HS-27A (cell line): Measurements from ENCODE around the gene CSNK2A1.
A peak's percentile ranks its signal among the peaks of the same experiment; 100 is the strongest.
"Not testable (repeated sequence)": the region's sequence is repeated elsewhere in the genome, so short reads cannot be mapped to it uniquely, and the experiment has no call there.

ENCODE experiments used
- DNase-seq: peaks from one replicate; pipeline ENCODE4 v3.0.0-alpha.2; 2012; ENCODE audit warnings: low read depth, missing footprints

Gene CSNK2A1

GRCh38 chr20:543369-544152 is at the start of gene CSNK2A1:
CSNK2A1 (minus strand) TSS chr20:543790; CDS start chr20:508551, 35,239 bp downstream.
- DNase-seq, result peak; percentile 93

- no peak for DNase-seq
Observed at GRCh38 chr20:592506-592905, 48.9 kb upstream of the CSNK2A1 start.

- no peak for DNase-seq
Observed at GRCh38 chr20:591941-592340, 48.4 kb upstream of the CSNK2A1 start.

GRCh38 chr20:588932-589672 is 45.5 kb upstream of the CSNK2A1 start:
- no peak for DNase-seq

- DNase-seq, result no peak
Observed at GRCh38 chr20:588476-588875, 44.9 kb upstream of the CSNK2A1 start.

GRCh38 chr20:584971-585301 is 41.3 kb upstream of the CSNK2A1 start:
- no peak for DNase-seq

GRCh38 chr20:584161-584970 is 40.8 kb upstream of the CSNK2A1 start:
- DNase-seq, result no peak

- no peak for DNase-seq
Observed at GRCh38 chr20:582204-582603, 38.6 kb upstream of the CSNK2A1 start.

- not testable (repeated sequence) for DNase-seq
Observed at GRCh38 chr20:578940-579690, 35.5 kb upstream of the CSNK2A1 start.

- no peak for DNase-seq
Observed at GRCh38 chr20:577167-577791, 33.7 kb upstream of the CSNK2A1 start.

GRCh38 chr20:576156-576555 is 32.6 kb upstream of the CSNK2A1 start:
- no peak for DNase-seq

GRCh38 chr20:575230-575629 is 31.6 kb upstream of the CSNK2A1 start:
- no peak for DNase-seq

- no peak for DNase-seq
Observed at GRCh38 chr20:574297-574942, 30.8 kb upstream of the CSNK2A1 start.

GRCh38 chr20:573414-574296 is 30.1 kb upstream of the CSNK2A1 start:
- no peak for DNase-seq

- no peak for DNase-seq
Observed at GRCh38 chr20:572727-573126, 29.1 kb upstream of the CSNK2A1 start.

GRCh38 chr20:571754-572441 is 28.3 kb upstream of the CSNK2A1 start:
- DNase-seq, result no peak

- DNase-seq, result no peak
Observed at GRCh38 chr20:568673-569415, 25.3 kb upstream of the CSNK2A1 start.

- DNase-seq, result no peak
Observed at GRCh38 chr20:568097-568652, 24.6 kb upstream of the CSNK2A1 start.
